Measurements from ENCODE around the gene KCNT1. TPM values are rescaled to one million over a fixed set of nuclear protein-coding genes. Genes with fewer than 3 reads are reported as not detected.
A peak's percentile ranks its signal among the peaks of the same experiment; 100 is the strongest.

The KCNT1 gene
- total RNA-seq, 2 donors from 2014 or later = 0.23 to 0.37 TPM

- no peaks in the 10 kb centered on the region for H3K36me3 Mint-ChIP-seq (ENCODE audit: low read depth)
- H3K9me3 ChIP-seq (ENCODE audit: control insufficient read depth, low read length, poor library complexity, severe bottlenecking) = no peaks in the 10 kb centered on the region
- H3K27ac Mint-ChIP-seq = no peak overlapping the region
- DNase-seq (no peak), ATAC-seq (no peak)
- H3K4me1 Mint-ChIP-seq = peaks cover 2% of the 10 kb centered on the region
- no peaks in the 10 kb centered on the region for H3K27me3 Mint-ChIP-seq
- H3K4me3 Mint-ChIP-seq = no peak overlapping the region
These were observed 86.8 kb downstream of the KCNT1 start for GRCh38 chr9:135788576-135789300.

GRCh38 chr9:135789838-135790291 lies 87.9 kb downstream of the KCNT1 start:
- no peak for ATAC-seq
- Mint-ChIP-seq H3K4me1 (peaks cover 2% of the 10 kb centered on the region), H3K27me3 (no peaks in the 10 kb centered on the region), H3K36me3 (ENCODE audit: low read depth) (no peaks in the 10 kb centered on the region), H3K27ac (no peak overlapping the region), H3K4me3 (no peak overlapping the region)
- DNase-seq = no peak
- H3K9me3 ChIP-seq (ENCODE audit: control insufficient read depth, low read length, poor library complexity, severe bottlenecking) = no peaks in the 10 kb centered on the region

GRCh38 chr9:135790356-135790755 lies 88.4 kb downstream of the KCNT1 start:
- no peaks in the 10 kb centered on the region for H3K9me3 ChIP-seq (ENCODE audit: control insufficient read depth, low read length, poor library complexity, severe bottlenecking)
- Mint-ChIP-seq H3K4me3 (no peak overlapping the region), H3K27ac (no peak overlapping the region), H3K27me3 (no peaks in the 10 kb centered on the region), H3K4me1 (peaks cover 2% of the 10 kb centered on the region), H3K36me3 (ENCODE audit: low read depth) (no peaks in the 10 kb centered on the region)
- no peak for ATAC-seq
- no peak for DNase-seq

- Mint-ChIP-seq H3K27ac (no peak overlapping the region), H3K36me3 (ENCODE audit: low read depth) (no peaks in the 10 kb centered on the region), H3K4me3 (no peak overlapping the region), H3K4me1 (peaks cover 4% of the 10 kb centered on the region), H3K27me3 (no peaks in the 10 kb centered on the region)
- no peak for ATAC-seq
- no peaks in the 10 kb centered on the region for H3K9me3 ChIP-seq (ENCODE audit: control insufficient read depth, low read length, poor library complexity, severe bottlenecking)
- DNase-seq = no peak
These were observed 88.9 kb downstream of the KCNT1 start for GRCh38 chr9:135790850-135791249.

GRCh38 chr9:135791431-135792267 lies 89.7 kb downstream of the KCNT1 start:
- no peak overlapping the region for H3K4me3 Mint-ChIP-seq
- no peaks in the 10 kb centered on the region for H3K36me3 Mint-ChIP-seq (ENCODE audit: low read depth)
- no peak overlapping the region for H3K27ac Mint-ChIP-seq
- peaks cover 4% of the 10 kb centered on the region for H3K4me1 Mint-ChIP-seq
- ATAC-seq = no peak
- H3K27me3 Mint-ChIP-seq = no peaks in the 10 kb centered on the region
- H3K9me3 ChIP-seq (ENCODE audit: control insufficient read depth, low read length, poor library complexity, severe bottlenecking) = no peaks in the 10 kb centered on the region
- DNase-seq = no peak

- Mint-ChIP-seq H3K4me1 (peaks cover 5% of the 10 kb centered on the region), H3K27ac (no peak overlapping the region), H3K27me3 (no peaks in the 10 kb centered on the region), H3K4me3 (no peak overlapping the region), H3K36me3 (ENCODE audit: low read depth) (no peaks in the 10 kb centered on the region)
- ATAC-seq = no peak
- no peak for DNase-seq
- no peaks in the 10 kb centered on the region for H3K9me3 ChIP-seq (ENCODE audit: control insufficient read depth, low read length, poor library complexity, severe bottlenecking)
These were observed 90.5 kb downstream of the KCNT1 start for GRCh38 chr9:135792268-135793128.

- DNase-seq (no peak), ATAC-seq (no peak)
- Mint-ChIP-seq H3K36me3 (ENCODE audit: low read depth) (no peaks in the 10 kb centered on the region), H3K4me1 (peaks cover 8% of the 10 kb centered on the region), H3K27me3 (no peaks in the 10 kb centered on the region), H3K27ac (no peak overlapping the region), H3K4me3 (no peak overlapping the region)
- H3K9me3 ChIP-seq (ENCODE audit: control insufficient read depth, low read length, poor library complexity, severe bottlenecking) = no peaks in the 10 kb centered on the region
These were observed 91.5 kb downstream of the KCNT1 start for GRCh38 chr9:135793221-135794056.

- no peaks in the 10 kb centered on the region for H3K9me3 ChIP-seq (ENCODE audit: control insufficient read depth, low read length, poor library complexity, severe bottlenecking)
- Mint-ChIP-seq H3K27me3 (no peaks in the 10 kb centered on the region), H3K27ac (no peak overlapping the region), H3K4me3 (no peak overlapping the region), H3K4me1 (peaks cover 12% of the 10 kb centered on the region), H3K36me3 (ENCODE audit: low read depth) (no peaks in the 10 kb centered on the region)
- DNase-seq (no peak), ATAC-seq (no peak)
These were observed 92.0 kb downstream of the KCNT1 start for GRCh38 chr9:135794057-135794335.

GRCh38 chr9:135794361-135794885 lies 92.4 kb downstream of the KCNT1 start:
- Mint-ChIP-seq H3K27ac (peak overlapping the region; percentile 43), H3K36me3 (ENCODE audit: low read depth) (no peaks in the 10 kb centered on the region), H3K4me1 (peaks cover 14% of the 10 kb centered on the region), H3K27me3 (no peaks in the 10 kb centered on the region), H3K4me3 (no peak overlapping the region)
- no peaks in the 10 kb centered on the region for H3K9me3 ChIP-seq (ENCODE audit: control insufficient read depth, low read length, poor library complexity, severe bottlenecking)
- ATAC-seq = no peak
- no peak for DNase-seq

GRCh38 chr9:135795391-135795790 lies 93.4 kb downstream of the KCNT1 start:
- Mint-ChIP-seq H3K27me3 (no peaks in the 10 kb centered on the region), H3K36me3 (ENCODE audit: low read depth) (no peaks in the 10 kb centered on the region), H3K4me1 (peaks cover 14% of the 10 kb centered on the region), H3K27ac (no peak overlapping the region), H3K4me3 (no peak overlapping the region)
- DNase-seq = no peak
- no peaks in the 10 kb centered on the region for H3K9me3 ChIP-seq (ENCODE audit: control insufficient read depth, low read length, poor library complexity, severe bottlenecking)
- ATAC-seq = no peak

- no peaks in the 10 kb centered on the region for H3K36me3 Mint-ChIP-seq (ENCODE audit: low read depth)
- no peaks in the 10 kb centered on the region for H3K27me3 Mint-ChIP-seq
- DNase-seq (no peak), ATAC-seq (no peak)
- peaks cover 14% of the 10 kb centered on the region for H3K4me1 Mint-ChIP-seq
- no peak overlapping the region for H3K27ac Mint-ChIP-seq
- H3K9me3 ChIP-seq (ENCODE audit: control insufficient read depth, low read length, poor library complexity, severe bottlenecking) = no peaks in the 10 kb centered on the region
- no peak overlapping the region for H3K4me3 Mint-ChIP-seq
These were observed 95.0 kb downstream of the KCNT1 start for GRCh38 chr9:135796784-135797485.

All from T-helper 17 cell (primary cell).